H54 (cell line): ENCODE measurements around the gene CDKN3.

Experiments used
- DNase-seq: peaks from one replicate; pipeline ENCODE4 v3.0.0; 2011; ENCODE audit warnings: low spot score, mixed read lengths; ENCODE audit not compliant: insufficient read length
- FAIRE-seq: peaks from 3 replicates; lab custom pipeline; 2011; peaks lifted over from hg19 to GRCh38; lab: Jason Lieb, UNC
- POLR2A ChIP-seq: IDR thresholded peaks from 2 replicates; pipeline ENCODE4 v1.6.1; 2011; ENCODE audit warnings: low read depth, mild to moderate bottlenecking, low read length

CDKN3 gene

GRCh38 chr14:54396493-54397335 is at the start of gene CDKN3:
TSS of gene CDKN3 (plus strand) at chr14:54397007. CDS start at chr14:54397069, 62 bp downstream.
- peak; percentile 96 for TF ChIP-seq POLR2A
- peak; percentile 93 for FAIRE-seq
- peak; percentile 88 for DNase-seq

DNA sequence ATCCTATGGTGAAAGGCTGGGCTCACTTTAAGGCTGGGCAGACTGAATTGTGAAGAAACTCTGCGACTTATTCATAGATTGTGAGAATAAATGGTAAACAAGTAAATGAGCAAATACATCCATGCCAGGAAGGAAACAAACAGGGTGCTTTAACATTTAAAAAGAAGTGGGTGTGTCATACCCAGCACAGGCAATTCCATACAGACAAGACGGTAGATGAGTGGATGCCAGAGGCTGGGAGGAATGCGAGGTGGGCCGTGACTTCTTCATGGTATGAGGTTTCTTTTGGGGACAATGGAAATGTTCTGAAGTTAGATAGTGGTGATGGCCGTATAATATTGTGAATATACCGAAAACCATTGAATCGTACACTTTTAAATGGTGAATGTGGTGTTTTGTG is 49.8 kb upstream of the CDKN3 start:
- FAIRE-seq (no peak), DNase-seq (no peak)
- no peak for TF ChIP-seq POLR2A

- no peak for TF ChIP-seq POLR2A
- FAIRE-seq (no peak), DNase-seq (no peak)
Observed at GRCh38 chr14:54348001-54348611, 48.7 kb upstream of the CDKN3 start.

- TF ChIP-seq POLR2A = no peak
- no peak for DNase-seq
- FAIRE-seq = no peak
Observed at GRCh38 chr14:54348923-54349620, 47.7 kb upstream of the CDKN3 start.

- no peak for TF ChIP-seq POLR2A
- no peak for DNase-seq
- FAIRE-seq = no peak
Observed at GRCh38 chr14:54349713-54350112, 47.1 kb upstream of the CDKN3 start.

GRCh38 chr14:54350203-54350602 is 46.6 kb upstream of the CDKN3 start:
- TF ChIP-seq POLR2A = no peak
- FAIRE-seq = no peak

DNA sequence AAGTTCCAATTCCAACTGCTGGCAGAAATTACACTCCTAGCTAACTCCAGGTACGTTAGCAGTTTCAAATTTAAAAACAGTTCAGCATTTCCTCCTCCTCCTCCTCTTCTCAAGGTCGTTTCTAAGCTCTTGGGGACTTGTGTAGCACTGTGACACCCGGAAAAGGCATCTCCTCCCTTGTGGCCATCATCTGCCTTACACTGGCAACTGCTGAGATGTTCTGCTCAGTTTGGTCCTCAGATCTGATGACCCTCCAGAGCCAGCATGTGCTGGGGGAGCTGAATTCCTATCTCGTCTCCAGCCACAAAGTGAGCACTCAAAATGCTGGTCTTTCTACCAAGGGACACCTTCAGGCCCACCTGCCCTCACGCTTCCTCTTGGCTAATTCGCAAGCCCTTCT is 43.5 kb upstream of the CDKN3 start:
- no peak for TF ChIP-seq POLR2A
- no peak for FAIRE-seq
- no peak for DNase-seq

More at GRCh38 chr14:54350203-54350602, 46.6 kb upstream of the CDKN3 start:
- DNase-seq = no peak

DNA sequence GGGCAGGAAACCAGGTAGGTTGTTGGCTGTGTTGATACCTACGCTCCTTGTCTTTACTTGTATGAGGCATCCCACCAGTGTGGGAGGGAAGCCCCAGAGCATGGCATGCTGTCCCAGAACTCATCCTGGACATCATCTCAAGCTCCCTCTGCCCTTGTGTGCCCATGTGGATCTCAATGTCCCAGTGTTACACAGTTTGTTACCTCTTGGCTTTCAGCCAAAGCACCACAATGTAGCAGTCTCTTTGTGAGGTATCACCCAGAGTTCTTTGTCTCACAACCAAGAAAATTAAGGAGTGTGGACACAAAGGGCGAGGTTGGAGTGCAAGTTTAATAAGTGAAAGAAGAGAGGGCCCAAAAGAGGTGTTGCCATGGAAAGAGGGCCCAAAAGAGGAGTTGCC is 43.1 kb upstream of the CDKN3 start:
- no peak for FAIRE-seq
- no peak for DNase-seq
- no peak for TF ChIP-seq POLR2A

- TF ChIP-seq POLR2A = no peak
- DNase-seq (no peak), FAIRE-seq (no peak)
Observed at GRCh38 chr14:54354096-54354495, 42.7 kb upstream of the CDKN3 start.

DNA sequence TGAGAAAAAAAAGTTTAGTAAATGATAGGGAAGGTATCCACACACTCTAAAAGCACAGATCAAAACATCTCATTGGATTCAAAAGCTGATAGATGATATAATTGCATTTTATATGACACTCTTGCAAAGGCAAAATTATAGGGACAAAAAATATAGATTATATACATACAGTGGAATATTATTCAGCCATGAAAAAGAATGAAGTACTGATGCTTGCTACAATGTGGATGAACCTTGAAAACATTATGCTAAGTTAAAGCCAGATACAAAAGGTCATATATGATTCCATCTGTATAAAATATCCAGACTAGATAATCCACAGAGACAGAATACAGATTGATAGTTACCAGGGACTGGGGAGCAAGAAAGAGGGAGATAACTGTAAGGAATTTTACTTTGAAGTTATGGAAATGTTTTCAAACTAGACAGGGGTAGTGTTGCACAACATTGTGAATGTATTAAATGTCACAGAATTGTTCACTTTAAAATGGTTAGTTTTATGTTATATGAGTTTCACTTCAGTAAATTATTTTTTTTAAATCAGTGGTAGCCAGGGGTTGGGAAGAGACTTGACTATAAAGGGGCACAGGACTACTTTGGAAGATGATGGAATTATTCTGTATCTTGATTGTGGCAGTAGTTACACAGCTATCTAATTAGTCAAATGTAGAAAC is 41.7 kb upstream of the CDKN3 start:
- no peak for TF ChIP-seq POLR2A
- no peak for DNase-seq
- no peak for FAIRE-seq

DNA sequence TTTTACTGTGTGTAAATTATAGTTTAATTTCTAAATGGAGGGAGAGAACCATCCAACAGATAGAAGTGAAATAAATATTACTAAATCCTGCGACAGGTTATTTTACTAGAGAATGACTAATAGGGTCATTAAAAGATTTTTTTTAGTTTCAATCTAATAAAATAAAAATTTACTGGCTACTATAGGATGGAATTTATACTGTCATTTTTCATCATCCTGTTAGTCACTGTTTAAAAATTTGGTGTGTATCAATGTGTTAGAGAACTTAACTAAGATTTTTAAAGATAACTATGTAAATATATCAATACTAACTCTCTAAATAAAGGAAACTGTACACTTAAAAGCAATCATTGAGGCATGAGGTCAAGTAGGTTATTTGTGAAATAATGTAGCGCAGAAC is 41.1 kb upstream of the CDKN3 start:
- TF ChIP-seq POLR2A = no peak
- DNase-seq (no peak), FAIRE-seq (no peak)

GRCh38 chr14:54356172-54356571 is 40.6 kb upstream of the CDKN3 start:
- TF ChIP-seq POLR2A = no peak
- FAIRE-seq (no peak), DNase-seq (no peak)

DNA sequence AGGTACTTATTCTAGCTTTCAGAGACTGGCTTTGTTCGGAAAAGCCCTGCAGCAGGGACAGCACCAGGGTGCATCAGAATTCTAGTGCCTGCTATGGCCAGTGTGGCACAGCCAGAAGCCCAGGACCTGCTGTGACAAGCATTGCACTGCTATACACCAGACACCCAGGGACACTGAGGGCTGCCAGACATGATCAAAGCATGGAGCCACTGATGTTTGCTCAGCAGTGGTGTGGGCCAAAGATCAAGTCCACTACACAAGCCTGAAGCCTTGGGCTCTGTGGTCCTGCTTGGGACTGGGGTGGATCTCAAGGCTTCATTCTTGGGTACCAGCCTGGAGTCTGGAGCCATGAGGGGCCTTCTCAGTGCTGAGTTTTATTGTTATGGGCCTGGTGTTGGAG is 36.1 kb upstream of the CDKN3 start:
- DNase-seq (no peak), FAIRE-seq (no peak)
- no peak for TF ChIP-seq POLR2A

- no peak for TF ChIP-seq POLR2A
- FAIRE-seq (no peak), DNase-seq (no peak)
Observed at GRCh38 chr14:54362089-54362504, 34.7 kb upstream of the CDKN3 start.
